Measurements from ENCODE around the gene PRKCA. TPM values are rescaled to one million over a fixed set of nuclear protein-coding genes. Genes with fewer than 3 reads are reported as not detected.

Gene PRKCA
- total RNA-seq, 1 experiment from 2014 or later = 29.5 TPM

GRCh38 chr17:66511135-66511534 lies 208.7 kb downstream of the PRKCA start (continued):
- TF ChIP-seq NFYB (CRISPR knock-in tag; conservative IDR thresholded peaks at IDR 0.05; ENCODE audit: low read depth) = no peak
- TF ChIP-seq AR (CRISPR knock-in tag; IDR thresholded peaks at IDR 0.05) = no peak
- no peak for TF ChIP-seq ZSCAN18 (CRISPR knock-in tag; IDR thresholded peaks at IDR 0.05)
- TF ChIP-seq FOXP1 (CRISPR knock-in tag; IDR thresholded peaks at IDR 0.05; ENCODE audit: borderline replicate concordance) = no peak

- Mint-ChIP-seq H3K27me3 (ENCODE audit: low read depth) (no peaks in the 10 kb centered on the region; the same call in 1 of the 2 replicates), H3K4me1 (peaks cover 21% of the 10 kb centered on the region), H3K9me3 (no peaks in the 10 kb centered on the region), H3K36me3 (no peaks in the 10 kb centered on the region), H3K27ac (no peak overlapping the region), H3K4me3 (no peak overlapping the region)
- CTCF ChIA-PET = no interaction called here
- DNase-seq (ENCODE audit: low spot score) (no peak), ATAC-seq (no peak)
- TF ChIP-seq ETV6 (CRISPR knock-in tag; IDR thresholded peaks at IDR 0.05) (no peak), HMGXB4 (CRISPR knock-in tag; IDR thresholded peaks at IDR 0.05) (no peak)
- POLR2A ChIA-PET = no interaction called here
Measured at GRCh38 chr17:66514227-66514806, 211.9 kb downstream of the PRKCA start.

GRCh38 chr17:66515974-66516373 lies 213.6 kb downstream of the PRKCA start:
- Mint-ChIP-seq H3K4me1 (peaks cover 15% of the 10 kb centered on the region), H3K4me3 (no peak overlapping the region), H3K36me3 (no peaks in the 10 kb centered on the region), H3K9me3 (no peaks in the 10 kb centered on the region), H3K27ac (no peak overlapping the region), H3K27me3 (ENCODE audit: low read depth) (no peaks in the 10 kb centered on the region; the same call in 1 of the 2 replicates)
- ATAC-seq (peak; percentile 38; the same call in 1 of the 2 replicates), DNase-seq (ENCODE audit: low spot score) (no peak)
- TF ChIP-seq JUN (CRISPR knock-in tag; IDR thresholded peaks at IDR 0.05) (no peak), ZNF121 (CRISPR knock-in tag; IDR thresholded peaks at IDR 0.05) (no peak), ATF3 (CRISPR knock-in tag; conservative IDR thresholded peaks at IDR 0.05) (no peak), ZBTB21 (CRISPR knock-in tag; IDR thresholded peaks at IDR 0.05; ENCODE audit: borderline replicate concordance) (no peak), NFYB (CRISPR knock-in tag; conservative IDR thresholded peaks at IDR 0.05; ENCODE audit: low read depth) (no peak), ZNF396 (CRISPR knock-in tag; IDR thresholded peaks at IDR 0.05; ENCODE audit: borderline replicate concordance) (no peak), NFE2L1 (CRISPR knock-in tag; IDR thresholded peaks at IDR 0.05) (no peak)
- ChIA-PET POLR2A (no interaction called here), CTCF (no interaction called here)

- ATAC-seq = no peak
- DNase-seq (ENCODE audit: low spot score) = no peak
- Mint-ChIP-seq H3K4me1 (peaks cover 18% of the 10 kb centered on the region), H3K27ac (no peak overlapping the region; the same call in 1 of the 2 replicates), H3K4me3 (no peak overlapping the region), H3K9me3 (no peaks in the 10 kb centered on the region), H3K36me3 (no peaks in the 10 kb centered on the region), H3K27me3 (ENCODE audit: low read depth) (no peaks in the 10 kb centered on the region)
- CTCF ChIA-PET = interaction anchor here (0.5 kb wide), 1 partner anchor 151 kb away, joined by 3 read pairs; no protein-coding TSS in a partner anchor
- POLR2A ChIA-PET = no interaction called here
- TF ChIP-seq NR3C1 (CRISPR knock-in tag; conservative IDR thresholded peaks at IDR 0.05; ENCODE audit: low read depth) (no peak), E2F1 (CRISPR knock-in tag; IDR thresholded peaks at IDR 0.05) (no peak), ATF6 (CRISPR knock-in tag; IDR thresholded peaks at IDR 0.05) (no peak), ZNF138 (CRISPR knock-in tag; conservative IDR thresholded peaks at IDR 0.05) (no peak)
Measured at GRCh38 chr17:66517336-66518009, 215.1 kb downstream of the PRKCA start.

All from WTC11 (cell line).